Measurements from ENCODE around the gene MPI.

MPI gene

GRCh38 chr15:74895830-74896229 lies 6.0 kb downstream of the MPI start:
- no peak for TF ChIP-seq CTCF (IDR thresholded peaks at IDR 0.05; ENCODE audit: low read depth, low read length)
- no peak for DNase-seq (ENCODE audit: extremely low read depth, low read depth)

GRCh38 chr15:74896316-74896715 lies 6.5 kb downstream of the MPI start:
- no peak for TF ChIP-seq CTCF (IDR thresholded peaks at IDR 0.05; ENCODE audit: low read depth, low read length)
- DNase-seq (ENCODE audit: extremely low read depth, low read depth) = no peak

- DNase-seq (ENCODE audit: extremely low read depth, low read depth) = no peak
- TF ChIP-seq CTCF (IDR thresholded peaks at IDR 0.05; ENCODE audit: low read depth, low read length) = no peak
These were observed 7.5 kb downstream of the MPI start for GRCh38 chr15:74897300-74897701.

- DNase-seq (ENCODE audit: extremely low read depth, low read depth) = no peak
- TF ChIP-seq CTCF (IDR thresholded peaks at IDR 0.05; ENCODE audit: low read depth, low read length) = peak; percentile 86
These were observed 11.8 kb downstream of the MPI start for GRCh38 chr15:74901612-74902063.

- TF ChIP-seq CTCF (IDR thresholded peaks at IDR 0.05; ENCODE audit: low read depth, low read length) = no peak
- DNase-seq (ENCODE audit: extremely low read depth, low read depth) = no peak
These were observed 12.6 kb downstream of the MPI start for GRCh38 chr15:74902295-74903075.

- TF ChIP-seq CTCF (IDR thresholded peaks at IDR 0.05; ENCODE audit: low read depth, low read length) = no peak
- no peak for DNase-seq (ENCODE audit: extremely low read depth, low read depth)
These were observed 13.8 kb downstream of the MPI start for GRCh38 chr15:74903676-74904075.

- no peak for DNase-seq (ENCODE audit: extremely low read depth, low read depth)
- no peak for TF ChIP-seq CTCF (IDR thresholded peaks at IDR 0.05; ENCODE audit: low read depth, low read length)
These were observed 14.5 kb downstream of the MPI start for GRCh38 chr15:74904190-74904805.

Measured in AG09319 (cell line).